GM12878 (cell line): ENCODE measurements around the gene DNAJC22. TPM values are rescaled to one million over a fixed set of nuclear protein-coding genes. Genes with fewer than 3 reads are reported as not detected.
A peak's percentile ranks its signal among the peaks of the same experiment; 100 is the strongest.

ENCODE experiments used
- ATAC-seq: fragments of 200-7000 bp; cut with Tn5 transposase; 3 replicates; pipeline ENCODE4 v1.9.1; 2020; ENCODE audit warnings: mild to moderate bottlenecking, moderate library complexity
- Bru-seq: library from RNA; stranded (reverse); fragments of 400-500 nt; gene quantifications from one replicate; lab custom pipeline; 2021; lab: Mats Ljungman, UMichigan
- BruChase-seq, 2 experiments: library from RNA; stranded (reverse); fragments of 400-500 nt; gene quantifications; one replicate each; lab custom pipeline; 2021; lab: Mats Ljungman, UMichigan
- BruUV-seq: library from RNA; stranded (reverse); fragments of 400-500 nt; replicated peaks from 2 replicates; lab custom pipeline; 2021; lab: Mats Ljungman, UMichigan
- CTCF ChIA-PET: fragments of 300-600 bp; sonication (Branson Sonifier 250); formaldehyde crosslinking; extraction: SDS; loops from one replicate; lab custom pipeline; 2021; ENCODE audit warnings: inconsistent platforms; lab: Yijun Ruan, JAX
- POLR2A ChIA-PET: fragments of 350-600 bp; formaldehyde crosslinking; extraction: SDS; loops from one replicate; lab custom pipeline; 2021; ENCODE audit warnings: inconsistent platforms; lab: Charles Lee
- RAD21 ChIA-PET: fragments of 300-600 bp; sonication (Branson Sonifier 250); formaldehyde crosslinking; loops from one replicate; lab custom pipeline; 2023; ENCODE audit warnings: antibody characterized with exemption; ENCODE audit not compliant: unreplicated experiment; lab: Charles Lee
- SMC1A ChIA-PET: fragments of 300-600 bp; sonication (Branson Sonifier 250); formaldehyde crosslinking; loops from one replicate; lab custom pipeline; 2023; ENCODE audit not compliant: unreplicated experiment, uncharacterized antibody; lab: Charles Lee
- DNase-seq: peaks from one replicate; pipeline ENCODE4 v3.0.0-alpha.2; 2011; ENCODE audit warnings: low read depth, low spot score
- FAIRE-seq: peaks from 3 replicates; lab custom pipeline; 2011; peaks lifted over from hg19 to GRCh38; lab: Jason Lieb, UNC
- H2AFZ ChIP-seq: 2 replicates; pipeline ENCODE4 v1.6.0; 2011; ENCODE audit warnings: low read depth, low read length, control low read depth; ENCODE audit not compliant: control insufficient read depth
- H3K27ac ChIP-seq: 2 replicates; pipeline ENCODE4 v1.5.1; 2011; ENCODE audit warnings: control low read depth; ENCODE audit not compliant: control insufficient read depth, insufficient read depth
- H3K27me3 ChIP-seq, 2 experiments: replicated peaks in 1 of 2; 2 replicates each; pipeline versions ENCODE4 v1.6.0 to v1.6.1; 2011; ENCODE audit warnings: low read length in 1 of 2; ENCODE audit not compliant: control insufficient read depth in 2 of 2, insufficient read depth in 2 of 2
- H3K36me3 ChIP-seq, 2 experiments: 2 replicates each; pipeline ENCODE4 v1.5.1; 2011; ENCODE audit warnings: low read length in 1 of 2; ENCODE audit not compliant: control insufficient read depth in 2 of 2, insufficient read depth in 2 of 2
- H3K4me1 ChIP-seq: 2 replicates; pipeline ENCODE4 v1.6.1; 2011; ENCODE audit warnings: mild to moderate bottlenecking, low read length, moderate library complexity, mixed read lengths; ENCODE audit not compliant: control insufficient read depth, insufficient read depth
- H3K4me2 ChIP-seq: 2 replicates; pipeline ENCODE4 v1.6.0; 2011; ENCODE audit warnings: control low read depth; ENCODE audit not compliant: control insufficient read depth, insufficient read depth
- H3K4me3 ChIP-seq: fragments of 200-600 bp; sonication (generic); 2 replicates; pipeline ENCODE4 v1.5.1; 2016
- H3K79me2 ChIP-seq: 2 replicates; pipeline ENCODE4 v1.6.0; 2011; ENCODE audit warnings: low read length; ENCODE audit not compliant: control insufficient read depth, insufficient read depth
- H3K9ac ChIP-seq: 2 replicates; pipeline ENCODE4 v1.8.0; 2011; ENCODE audit warnings: low read length, control low read depth, mixed read lengths; ENCODE audit not compliant: control insufficient read depth, insufficient read depth
- H3K9me3 ChIP-seq: replicated peaks from 3 replicates; pipeline ENCODE4 v1.5.1; 2011; ENCODE audit warnings: mild to moderate bottlenecking, low read length; ENCODE audit not compliant: control insufficient read depth, insufficient read depth
- H4K20me1 ChIP-seq: 2 replicates; pipeline ENCODE4 v1.6.0; 2011; ENCODE audit not compliant: control insufficient read depth, insufficient read depth
- BHLHE40 ChIP-seq, 2 experiments: fragments of 450-650 bp in 1 of 2; IDR thresholded peaks; 2 replicates each; pipeline ENCODE4 v1.6.1; 2011 to 2017; ENCODE audit warnings: low read depth in 2 of 2, borderline replicate concordance in 1 of 2, improper control_type of control experiment in 1 of 2, low read length in 1 of 2, mild to moderate bottlenecking in 1 of 2
- EGR1 ChIP-seq, 2 experiments: IDR thresholded peaks; 1 replicate in 1 of 2; 2 replicates in 1 of 2; pipeline ENCODE4 v1.6.1; 2011 to 2012; ENCODE audit warnings: low read depth in 2 of 2, low read length in 2 of 2, borderline replicate concordance in 1 of 2, mild to moderate bottlenecking in 1 of 2, moderate library complexity in 1 of 2
- HDAC2 ChIP-seq: fragments of 200-600 bp; sonication (generic); IDR thresholded peaks from 2 replicates; pipeline ENCODE4 v1.6.1; 2017
- PKNOX1 ChIP-seq: fragments of 450-650 bp; IDR thresholded peaks from 2 replicates; pipeline ENCODE4 v1.6.1; 2016; ENCODE audit warnings: mild to moderate bottlenecking
- RUNX3 ChIP-seq: IDR thresholded peaks from 2 replicates; pipeline ENCODE4 v1.6.1; 2012; ENCODE audit warnings: low read length, inconsistent platforms
- SUZ12 ChIP-seq: fragments of 200-600 bp; sonication (generic); IDR thresholded peaks from one replicate; pipeline ENCODE4 v1.6.1; 2018; ENCODE audit warnings: antibody characterized with exemption, mild to moderate bottlenecking; ENCODE audit not compliant: unreplicated experiment
- TARDBP ChIP-seq: IDR thresholded peaks from 2 replicates; pipeline ENCODE4 v1.6.1; 2016; ENCODE audit warnings: borderline replicate concordance
- ZBTB33 ChIP-seq: fragments of 450-650 bp; IDR thresholded peaks from 2 replicates; pipeline ENCODE4 v1.6.1; 2017; ENCODE audit warnings: mild to moderate bottlenecking
- ZNF384 ChIP-seq: IDR thresholded peaks from 2 replicates; pipeline ENCODE4 v1.6.1; 2012; ENCODE audit warnings: low read depth, mild to moderate bottlenecking, low read length, improper control_type of control experiment, borderline replicate concordance
- ZNF592 ChIP-seq: fragments of 450-650 bp; IDR thresholded peaks from 2 replicates; pipeline ENCODE4 v1.6.1; 2017; ENCODE audit warnings: mild to moderate bottlenecking, moderate library complexity
- ZNF622 ChIP-seq: fragments of 450-650 bp; IDR thresholded peaks from 2 replicates; pipeline ENCODE4 v1.6.1; 2017; ENCODE audit warnings: mild to moderate bottlenecking, inconsistent platforms
- WGBS: methylation state at CpG from one replicate; pipeline ENCODE4 v1.1.6; 2016; ENCODE audit warnings: low lambda C conversion rate; ENCODE audit not compliant: insufficient replicate concordance, insufficient coverage; ENCODE audit errors: missing lambda C conversion rate; 5-methylcytosine and 5-hydroxymethylcytosine counted together
- in situ Hi-C: fragments of 300-500 bp; cut with MboI; formaldehyde crosslinking; loops from 9 replicates; pipeline ENCODE4 v1.14.3; 2018; ENCODE audit warnings: mixed read lengths
- intact Hi-C: fragments of 100-400 bp; cut with micrococcal nuclease; formaldehyde crosslinking; loops from one replicate; pipeline ENCODE4 v1.14.2; 2022; ENCODE audit not compliant: unreplicated experiment
- long read RNA-seq, 2 experiments: library from polyadenylated mRNA; unstranded; transcript quantifications; one replicate each; pipeline ENCODE4 v2.0.0, GENCODE V29; 2019 to 2020
- polyA minus RNA-seq, 3 experiments: library from RNA; depleted of rRNA, polyadenylated mRNA; stranded (reverse); fragments of >200 nt; gene quantifications; 2 replicates each; pipeline ENCODE4 v1.2.3, GENCODE V29; 2011
- polyA plus RNA-seq, 11 experiments: library from polyadenylated mRNA; depleted of rRNA in 4 of 11; unstranded in 6 of 11; stranded (reverse) in 5 of 11; fragments of >200 nt; fragmentation: Nextera tagmentation in 4 of 11; fragmentation: Illumina TruSeq in 1 of 11; extraction: Ambion mirVana in 4 of 11; extraction: Trizol in 1 of 11; gene quantifications; 1 replicate in 1 of 11; 2 replicates in 10 of 11; pipeline versions ENCODE4 v1.2.1 to v1.2.3, GENCODE V29; 2011 to 2016; ENCODE audit warnings: inconsistent platforms in 2 of 11, missing spikeins in 2 of 11, low read depth in 1 of 11
- total RNA-seq, 4 experiments: library from RNA; depleted of rRNA in 3 of 4; stranded (reverse); fragments of >200 nt in 3 of 4; fragmentation: Illumina TruSeq in 1 of 4; extraction: Trizol in 1 of 4; gene quantifications; 2 replicates each; pipeline versions ENCODE4 v1.2.1 to v1.2.3, GENCODE V29; 2013 to 2021

The DNAJC22 gene
- 1.1 and 1.2 TPM in 2 replicates for total RNA-seq (2013; cell fraction: nucleolus; rRNA removed)
- total RNA-seq (2014; rRNA removed) (0.05 and 0.11 TPM in 2 replicates), total RNA-seq (2014; rRNA removed; fragmentation: Illumina TruSeq; extraction: Trizol) (0.09 TPM in 2 replicates), total RNA-seq (2021) (0.15 and 0.19 TPM in 2 replicates), polyA plus RNA-seq (2011; rRNA removed) (0.61 and 0.82 TPM in 2 replicates), polyA plus RNA-seq (2014; fragmentation: Illumina TruSeq; extraction: Trizol) (0.06 and 0.10 TPM in 2 replicates), polyA plus RNA-seq (2014; fragmentation: Nextera tagmentation; extraction: Ambion mirVana) (not detected), polyA plus RNA-seq (2014; rRNA removed) (0.20 and 0.44 TPM in 2 replicates), polyA plus RNA-seq (2016; fragmentation: Nextera tagmentation; extraction: Ambion mirVana) (under 1 TPM in 1 of 2 experiments, not detected in 1; 0.13 TPM), polyA minus RNA-seq (2011; rRNA and poly(A)+ RNA removed) (0.44 and 0.77 TPM in 2 replicates), Bru-seq, nascent RNA (percentile 14 among the genes with signal in this experiment), BruChase-seq, experiment 1, labeled RNA remaining after a 6-hour chase (percentile 24 among the genes with signal in this experiment), BruChase-seq, experiment 2, labeled RNA remaining after a 2-hour chase (percentile 21 among the genes with signal in this experiment)
- not detected for polyA plus RNA-seq (2011; ENCODE audit: low read depth)
- polyA plus RNA-seq (2011; cell fraction: cytosol; rRNA removed) = 0.75 and 1.2 TPM in 2 replicates
- polyA plus RNA-seq (2011; cell fraction: nucleus; rRNA removed) = 1.3 and 1.5 TPM in 2 replicates
- 0.08 and 0.19 TPM in 2 replicates for polyA plus RNA-seq (2012)
- polyA minus RNA-seq (2011; cell fraction: cytosol; rRNA and poly(A)+ RNA removed) = not detected in 2 replicates
- 0.57 and 0.60 TPM in 2 replicates for polyA minus RNA-seq (2011; cell fraction: nucleus; rRNA and poly(A)+ RNA removed)
- long read RNA-seq, experiment 1 = 0 reads
- long read RNA-seq, experiment 2, partial matches to known transcripts = 0 of 1 reads
- long read RNA-seq, experiment 2, other reads (novel, unspliced or antisense) = 1 of 1 reads

- Histone ChIP-seq H3K27ac (no peak within 1 kb of the TSS), H2AFZ (peak within 1 kb of the TSS; percentile 61), H3K4me3 (peak within 1 kb of the TSS; percentile 49), H3K36me3 (no peaks in the 10 kb centered on the region), H3K27me3 (peaks cover 16 to 27% of the 10 kb centered on the region in 2 experiments), H3K4me2 (peak within 1 kb of the TSS; percentile 97), H3K79me2 (no peaks in the 10 kb centered on the region), H4K20me1 (no peaks in the 10 kb centered on the region; the same call in 1 of the 2 replicates), H3K4me1 (peaks cover 38% of the 10 kb centered on the region), H3K9ac (no peak within 1 kb of the TSS; the same call in 1 of the 2 replicates), H3K9me3 (no peaks in the 10 kb centered on the region)
- BruUV-seq = no TSS peak
- SMC1A ChIA-PET = interaction anchor here (0.9 to 4.5 kb wide), 7 partner anchors 11 to 168 kb away, joined by 3 to 30 read pairs (median 5); partner anchors contain the start of gene TROAP
- RAD21 ChIA-PET = interaction anchor here (0.5 to 4.5 kb wide), 12 partner anchors 12 to 768 kb away, joined by 3 to 54 read pairs (median 4); no protein-coding TSS in a partner anchor
- in situ Hi-C loops (no loop called here), intact Hi-C loops (no loop called here)
- POLR2A ChIA-PET = interaction anchor here (0.6 to 2.0 kb wide), 3 partner anchors 20 to 76 kb away, joined by 4 to 10 read pairs (median 5); partner anchors contain the start of gene SPATS2
- CTCF ChIA-PET = interaction anchor here (0.6 to 9.5 kb wide), 23 partner anchors 11 to 464 kb away, joined by 3 to 231 read pairs (median 4); partner anchors contain the start of genes FAM186B, PRPH, SPATS2 and TROAP
- FAIRE-seq (no peak), ATAC-seq (peak; percentile 22), DNase-seq (no peak)
- WGBS = 6% methylated on average over 39 of the region's 47 CpGs
- TF ChIP-seq RUNX3 (no peak), TARDBP (no peak), SUZ12 (peak; percentile 100), BHLHE40 (IDR thresholded peaks at IDR 0.05; ENCODE audit: borderline replicate concordance in 1 of 2, low read depth in 2 of 2, low read length in 1 of 2) (no peak), ZNF384 (no peak), ZNF622 (no peak), ZNF592 (no peak), EGR1 (IDR thresholded peaks at IDR 0.05; ENCODE audit: borderline replicate concordance in 1 of 2, low read depth in 2 of 2, low read length in 2 of 2) (peak in 1 of 2 experiments; percentile 87; a peak in 2 of 3 replicates), HDAC2 (no peak), ZBTB33 (no peak), PKNOX1 (no peak)
Measured at GRCh38 chr12:49346659-49347310, at the start of gene DNAJC22. Gene DNAJC22, plus strand, starts transcription at chr12:49346888. Its CDS starts 1,985 bp downstream, at chr12:49348873.
